Measurements from ENCODE around the gene IL4R.
A peak's percentile ranks its signal among the peaks of the same experiment; 100 is the strongest.

Gene IL4R

GRCh38 chr16:27311897-27312303, 1.9 kb upstream of the IL4R start:
- in situ Hi-C loops (cut with MboI; ENCODE audit: low pct_unique_long_range_greater_than_20kb, low sequenced_read_pairs): no loop called here
- DNase-seq: no peak

- DNase-seq: no peak
- in situ Hi-C loops (cut with MboI; ENCODE audit: low pct_unique_long_range_greater_than_20kb, low sequenced_read_pairs): no loop called here
Measured at GRCh38 chr16:27312580-27313421, 973 bp upstream of the IL4R start.

GRCh38 chr16:27314161-27314723, 468 bp downstream of the IL4R start:
- in situ Hi-C loops (cut with MboI; ENCODE audit: low pct_unique_long_range_greater_than_20kb, low sequenced_read_pairs): no loop called here
- DNase-seq: peak; percentile 51

- DNase-seq: no peak
- in situ Hi-C loops (cut with MboI; ENCODE audit: low pct_unique_long_range_greater_than_20kb, low sequenced_read_pairs): no loop called here
Measured at GRCh38 chr16:27314986-27315332, 1.2 kb downstream of the IL4R start.

GRCh38 chr16:27315333-27316037, 1.7 kb downstream of the IL4R start:
- in situ Hi-C loops (cut with MboI; ENCODE audit: low pct_unique_long_range_greater_than_20kb, low sequenced_read_pairs): no loop called here
- peak; percentile 30 for DNase-seq

- in situ Hi-C loops (cut with MboI; ENCODE audit: low pct_unique_long_range_greater_than_20kb, low sequenced_read_pairs): no loop called here
- no peak for DNase-seq
Measured at GRCh38 chr16:27316038-27316680, 2.4 kb downstream of the IL4R start.

- in situ Hi-C loops (cut with MboI; ENCODE audit: low pct_unique_long_range_greater_than_20kb, low sequenced_read_pairs): no loop called here
- DNase-seq: no peak
Measured at GRCh38 chr16:27317320-27317719, 3.5 kb downstream of the IL4R start.

- in situ Hi-C loops (cut with MboI; ENCODE audit: low pct_unique_long_range_greater_than_20kb, low sequenced_read_pairs): no loop called here
- no peak for DNase-seq
Measured at GRCh38 chr16:27317738-27318391, 4.1 kb downstream of the IL4R start.

GRCh38 chr16:27318392-27319256, 4.8 kb downstream of the IL4R start:
- in situ Hi-C loops (cut with MboI; ENCODE audit: low pct_unique_long_range_greater_than_20kb, low sequenced_read_pairs): no loop called here
- DNase-seq: peak; percentile 92

GRCh38 chr16:27319257-27319965, 5.6 kb downstream of the IL4R start:
- in situ Hi-C loops (cut with MboI; ENCODE audit: low pct_unique_long_range_greater_than_20kb, low sequenced_read_pairs): no loop called here
- no peak for DNase-seq

GRCh38 chr16:27320261-27321012, 6.7 kb downstream of the IL4R start:
- DNase-seq: no peak
- in situ Hi-C loops (cut with MboI; ENCODE audit: low pct_unique_long_range_greater_than_20kb, low sequenced_read_pairs): no loop called here

- DNase-seq: no peak
Measured at GRCh38 chr16:27321013-27321915, 7.5 kb downstream of the IL4R start.

GRCh38 chr16:27322858-27323780, 9.3 kb downstream of the IL4R start:
- no peak for DNase-seq
- in situ Hi-C loops (cut with MboI; ENCODE audit: low pct_unique_long_range_greater_than_20kb, low sequenced_read_pairs): no loop called here

More at GRCh38 chr16:27321013-27321915, 7.5 kb downstream of the IL4R start:
- in situ Hi-C loops (cut with MboI; ENCODE audit: low pct_unique_long_range_greater_than_20kb, low sequenced_read_pairs): no loop called here

- in situ Hi-C loops (cut with MboI; ENCODE audit: low pct_unique_long_range_greater_than_20kb, low sequenced_read_pairs): no loop called here
- DNase-seq: no peak
Measured at GRCh38 chr16:27323781-27324561, 10.2 kb downstream of the IL4R start.
